Hepatocyte (in vitro differentiated cells): ENCODE measurements around the gene RASGRP1. TPM values are rescaled to one million over a fixed set of nuclear protein-coding genes. Genes with fewer than 3 reads are reported as not detected.

Experiments used
- DNase-seq: peaks from one replicate; pipeline ENCODE4 v3.0.0-alpha.2; 2016; ENCODE audit warnings: low spot score
- H2AFZ ChIP-seq: fragments of 200-600 bp; sonication (generic); 2 replicates; pipeline ENCODE4 v1.6.0; 2016; ENCODE audit warnings: antibody characterized with exemption, mild to moderate bottlenecking
- H3K27ac ChIP-seq: fragments of 200-600 bp; sonication (generic); 2 replicates; pipeline ENCODE4 v1.5.1; 2016; ENCODE audit warnings: mild to moderate bottlenecking
- H3K27me3 ChIP-seq: fragments of 200-600 bp; sonication (generic); 2 replicates; pipeline ENCODE4 v1.6.1; 2016
- H3K36me3 ChIP-seq: fragments of 200-600 bp; sonication (generic); replicated peaks from 2 replicates; pipeline ENCODE4 v1.5.1; 2016; ENCODE audit warnings: low read depth; ENCODE audit not compliant: insufficient read depth
- H3K4me1 ChIP-seq: fragments of 200-600 bp; sonication (generic); 2 replicates; pipeline ENCODE4 v1.5.1; 2016; ENCODE audit warnings: mild to moderate bottlenecking, moderate library complexity; ENCODE audit not compliant: insufficient read depth
- H3K4me2 ChIP-seq: fragments of 200-600 bp; sonication (generic); 2 replicates; pipeline ENCODE4 v1.6.0; 2016
- H3K4me3 ChIP-seq: fragments of 200-600 bp; sonication (generic); 2 replicates; pipeline ENCODE4 v1.5.1; 2016; ENCODE audit warnings: mild to moderate bottlenecking
- H3K79me2 ChIP-seq: fragments of 200-600 bp; sonication (generic); 2 replicates; pipeline ENCODE4 v1.6.0; 2017; ENCODE audit warnings: mild to moderate bottlenecking
- H3K9me2 ChIP-seq: fragments of 200-600 bp; sonication (generic); replicated peaks from 2 replicates; pipeline ENCODE4 v1.6.0; 2017; ENCODE audit warnings: mild to moderate bottlenecking; ENCODE audit not compliant: insufficient read depth
- H3K9me3 ChIP-seq: fragments of 200-600 bp; sonication (generic); 2 replicates; pipeline ENCODE4 v1.5.1; 2016; ENCODE audit warnings: low read depth, mild to moderate bottlenecking
- H4K20me1 ChIP-seq: fragments of 200-600 bp; sonication (generic); 2 replicates; pipeline ENCODE4 v1.6.0; 2016; ENCODE audit warnings: mild to moderate bottlenecking; ENCODE audit not compliant: insufficient read depth, poor library complexity, severe bottlenecking
- EZH2 ChIP-seq: fragments of 200-600 bp; sonication (generic); IDR thresholded peaks from 2 replicates; pipeline ENCODE4 v1.6.1; 2016; ENCODE audit warnings: antibody characterized with exemption, mild to moderate bottlenecking, borderline replicate concordance
- EZH2phosphoT487 ChIP-seq: fragments of 200-600 bp; sonication (generic); IDR thresholded peaks from one replicate; pipeline ENCODE4 v1.6.1; 2018; ENCODE audit warnings: antibody characterized with exemption, mild to moderate bottlenecking, low read depth, moderate library complexity; ENCODE audit not compliant: unreplicated experiment, severe bottlenecking
- WGBS: methylation state at CpG from one replicate; pipeline ENCODE4 v1.1.6; 2016; ENCODE audit warnings: low lambda C conversion rate; ENCODE audit errors: missing lambda C conversion rate; 5-methylcytosine and 5-hydroxymethylcytosine counted together
- polyA plus RNA-seq: library from polyadenylated mRNA; unstranded; fragments of >200 nt; fragmentation: Nextera tagmentation; extraction: Ambion mirVana; gene quantifications from 2 replicates; pipeline ENCODE4 v1.2.1, GENCODE V29; 2016
- total RNA-seq: library from RNA; depleted of rRNA; stranded (reverse); fragments of >200 nt; gene quantifications from 2 replicates; pipeline ENCODE4 v1.2.3, GENCODE V29; 2014
- TF ChIP-seq, protein P1 (sequence below): fragments of 200-600 bp; sonication (generic); IDR thresholded peaks from 2 replicates; pipeline ENCODE4 v1.5.1; 2016; ENCODE audit warnings: antibody characterized with exemption, mild to moderate bottlenecking; ENCODE audit not compliant: poor library complexity

Gene RASGRP1
- total and polyA plus RNA-seq, 2 experiments from 2014 or later, result 0.41 to 0.53 TPM

DNA sequence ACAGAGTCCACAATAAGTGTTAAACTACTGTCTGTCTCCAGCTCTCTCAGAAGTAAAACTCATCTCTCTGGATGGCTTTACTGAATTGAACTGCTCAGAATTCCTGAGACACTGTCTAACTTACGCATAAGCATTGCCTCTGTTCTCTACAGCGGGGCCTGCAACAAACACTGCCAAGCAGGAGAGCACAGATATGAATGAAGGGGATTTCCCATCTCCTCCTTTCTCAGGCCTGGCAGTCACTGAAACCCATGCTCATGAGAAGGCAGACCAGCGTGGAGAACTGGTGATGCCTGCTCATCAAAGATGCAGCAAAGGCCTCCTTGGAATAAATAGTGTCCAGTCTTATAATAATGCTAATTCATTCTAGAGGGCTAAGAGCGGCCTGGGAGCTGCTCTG lies 10.3 kb downstream of the RASGRP1 start:
- peaks cover 18% of the 10 kb centered on the region for H3K4me1 ChIP-seq
- no peaks in the 10 kb centered on the region for H3K79me2 ChIP-seq
- no peak for TF ChIP-seq EZH2
- TF ChIP-seq EZH2phosphoT487, result no peak
- TF ChIP-seq, protein P1, sequence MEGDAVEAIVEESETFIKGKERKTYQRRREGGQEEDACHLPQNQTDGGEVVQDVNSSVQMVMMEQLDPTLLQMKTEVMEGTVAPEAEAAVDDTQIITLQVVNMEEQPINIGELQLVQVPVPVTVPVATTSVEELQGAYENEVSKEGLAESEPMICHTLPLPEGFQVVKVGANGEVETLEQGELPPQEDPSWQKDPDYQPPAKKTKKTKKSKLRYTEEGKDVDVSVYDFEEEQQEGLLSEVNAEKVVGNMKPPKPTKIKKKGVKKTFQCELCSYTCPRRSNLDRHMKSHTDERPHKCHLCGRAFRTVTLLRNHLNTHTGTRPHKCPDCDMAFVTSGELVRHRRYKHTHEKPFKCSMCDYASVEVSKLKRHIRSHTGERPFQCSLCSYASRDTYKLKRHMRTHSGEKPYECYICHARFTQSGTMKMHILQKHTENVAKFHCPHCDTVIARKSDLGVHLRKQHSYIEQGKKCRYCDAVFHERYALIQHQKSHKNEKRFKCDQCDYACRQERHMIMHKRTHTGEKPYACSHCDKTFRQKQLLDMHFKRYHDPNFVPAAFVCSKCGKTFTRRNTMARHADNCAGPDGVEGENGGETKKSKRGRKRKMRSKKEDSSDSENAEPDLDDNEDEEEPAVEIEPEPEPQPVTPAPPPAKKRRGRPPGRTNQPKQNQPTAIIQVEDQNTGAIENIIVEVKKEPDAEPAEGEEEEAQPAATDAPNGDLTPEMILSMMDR, result no peak
- no peaks in the 10 kb centered on the region for H3K27me3 ChIP-seq
- no peaks in the 10 kb centered on the region for H3K9me2 ChIP-seq
- no peak overlapping the region for H3K4me3 ChIP-seq
- WGBS, result 78% methylated on average over 4 of the region's 4 CpGs
- H4K20me1 ChIP-seq, result no peaks in the 10 kb centered on the region
- H3K27ac ChIP-seq, result no peak overlapping the region
- no peaks in the 10 kb centered on the region for H3K9me3 ChIP-seq
- H2AFZ ChIP-seq, result no peak overlapping the region
- H3K36me3 ChIP-seq, result no peaks in the 10 kb centered on the region
- H3K4me2 ChIP-seq, result no peak overlapping the region
- DNase-seq, result no peak

DNA sequence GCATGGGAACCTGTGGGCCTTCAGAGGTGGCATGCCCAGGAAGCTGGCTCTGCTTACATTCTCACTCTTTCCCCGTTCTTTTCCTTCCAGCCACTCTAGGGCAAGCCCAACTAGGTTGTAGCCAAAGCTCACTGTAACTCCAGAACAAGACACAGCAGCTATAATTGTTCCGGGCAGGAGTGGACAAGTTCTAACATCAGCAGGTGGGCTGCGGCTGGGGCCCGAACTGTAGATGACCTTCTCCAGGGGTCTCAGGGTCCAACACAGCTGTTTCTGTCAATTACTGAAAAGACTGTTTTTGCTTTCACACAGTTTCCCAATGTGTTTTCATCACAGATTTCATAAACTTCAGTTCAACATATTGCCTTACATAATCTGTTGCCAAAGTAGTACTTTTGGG lies 11.5 kb downstream of the RASGRP1 start:
- no peak for DNase-seq
- Histone ChIP-seq H3K4me1 (peaks cover 18% of the 10 kb centered on the region), H3K36me3 (no peaks in the 10 kb centered on the region), H3K4me3 (no peak overlapping the region), H3K9me3 (no peaks in the 10 kb centered on the region), H4K20me1 (no peaks in the 10 kb centered on the region), H3K27ac (no peak overlapping the region), H3K9me2 (no peaks in the 10 kb centered on the region), H3K27me3 (no peaks in the 10 kb centered on the region), H3K4me2 (no peak overlapping the region), H2AFZ (no peak overlapping the region), H3K79me2 (no peaks in the 10 kb centered on the region)
- TF ChIP-seq, protein P1, result no peak
- TF ChIP-seq EZH2phosphoT487 (no peak), EZH2 (no peak)
- 74% methylated on average over 4 of the region's 4 CpGs for WGBS

DNA sequence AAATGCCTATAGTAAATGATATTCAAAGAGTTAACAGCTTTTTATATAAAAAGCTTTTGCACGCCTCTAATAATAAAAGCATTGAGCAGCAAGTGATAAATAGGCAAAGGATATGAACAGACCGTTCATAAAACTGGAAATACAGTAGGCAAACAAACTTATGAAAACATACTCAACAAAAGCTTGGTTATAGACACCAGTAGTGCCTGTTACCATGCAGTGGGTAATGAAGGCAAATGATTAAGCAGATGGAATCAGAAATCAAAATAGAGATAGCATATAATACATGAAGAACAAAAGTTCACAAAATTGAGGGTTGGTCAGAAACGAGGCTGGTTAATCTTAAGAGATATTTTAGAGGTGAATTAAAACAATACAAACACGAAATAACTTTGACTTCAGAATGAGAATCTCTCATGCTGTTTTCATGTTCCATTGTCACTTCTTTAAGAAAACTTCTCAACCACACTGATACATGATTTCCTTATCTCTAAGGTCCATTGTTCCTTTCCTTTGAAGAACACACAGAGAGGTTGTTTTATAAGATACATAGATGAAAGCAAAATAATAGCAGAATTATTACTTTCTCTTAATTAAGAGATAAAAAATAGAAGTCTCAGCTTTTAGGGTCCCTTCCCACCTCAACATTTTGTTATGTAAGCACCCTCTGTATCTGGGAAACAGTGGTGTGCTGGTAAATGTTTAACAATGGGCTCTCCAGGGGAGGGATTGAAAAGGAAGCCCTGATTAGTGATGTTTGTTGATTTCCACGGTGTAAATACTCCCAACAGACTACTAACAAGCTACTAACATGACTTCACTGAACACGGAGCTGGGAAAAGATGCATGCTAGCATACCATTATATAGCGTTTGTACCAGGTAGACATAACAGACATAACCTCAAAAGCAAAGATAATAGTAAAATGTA lies 12.6 kb downstream of the RASGRP1 start:
- Histone ChIP-seq H3K79me2 (no peaks in the 10 kb centered on the region), H3K27ac (no peak overlapping the region), H3K4me2 (no peak overlapping the region), H3K27me3 (no peaks in the 10 kb centered on the region), H3K9me3 (no peaks in the 10 kb centered on the region), H3K4me3 (no peak overlapping the region), H2AFZ (no peak overlapping the region), H4K20me1 (no peaks in the 10 kb centered on the region), H3K36me3 (no peaks in the 10 kb centered on the region), H3K9me2 (no peaks in the 10 kb centered on the region), H3K4me1 (peaks cover 18% of the 10 kb centered on the region)
- no peak for DNase-seq
- WGBS, result 51% methylated on average over 7 of the region's 7 CpGs
- no peak for TF ChIP-seq EZH2phosphoT487
- TF ChIP-seq, protein P1, result no peak
- TF ChIP-seq EZH2, result no peak
